WTC11 (cell line): ENCODE results near the gene CYP24A1. TPM values are rescaled to one million over a fixed set of nuclear protein-coding genes. Genes with fewer than 3 reads are reported as not detected.

Experiments used
- ATAC-seq: fragments of 200-7000 bp; cut with Tn5 transposase; 2 replicates; pipeline ENCODE4 v1.10.0; 2021; ENCODE audit warnings: mild to moderate bottlenecking, moderate library complexity
- CTCF ChIA-PET: fragments of 300-600 bp; sonication (Branson Sonifier 250); formaldehyde crosslinking; loops from one replicate; lab custom pipeline; 2021; ENCODE audit warnings: antibody characterized with exemption; lab: Charles Lee
- POLR2A ChIA-PET: fragments of 350-600 bp; sonication (Branson Sonifier 250); formaldehyde crosslinking; loops from one replicate; lab custom pipeline; 2021; ENCODE audit warnings: antibody characterized with exemption; lab: Charles Lee
- DNase-seq: peaks from one replicate; pipeline ENCODE4 v3.0.0; 2021; ENCODE audit warnings: low spot score
- H3K27ac Mint-ChIP-seq: 2 replicates; pipeline ENCODE4 v1.8.0; 2021; ENCODE audit warnings: mixed read lengths
- H3K27me3 Mint-ChIP-seq: 2 replicates; pipeline ENCODE4 v1.8.0; 2021; ENCODE audit warnings: low read depth, mild to moderate bottlenecking, moderate library complexity, mixed read lengths
- H3K36me3 Mint-ChIP-seq: 2 replicates; pipeline ENCODE4 v1.8.0; 2021; ENCODE audit warnings: mixed read lengths
- H3K4me1 Mint-ChIP-seq: 2 replicates; pipeline ENCODE4 v1.8.0; 2022; ENCODE audit warnings: mixed read lengths
- H3K4me3 Mint-ChIP-seq: 2 replicates; pipeline ENCODE4 v1.8.0; 2021; ENCODE audit warnings: mild to moderate bottlenecking, moderate library complexity, mixed read lengths
- H3K9me3 Mint-ChIP-seq: 2 replicates; pipeline ENCODE4 v1.8.0; 2021; ENCODE audit warnings: mixed read lengths
- AFF4 ChIP-seq: sonication (generic); formaldehyde crosslinking; IDR thresholded peaks from 2 replicates; pipeline ENCODE4 v1.8.1; 2023; ENCODE audit warnings: mild to moderate bottlenecking, missing genetic modification reagents, borderline replicate concordance
- ARID4B ChIP-seq: sonication (generic); formaldehyde crosslinking; IDR thresholded peaks from 2 replicates; pipeline ENCODE4 v1.8.0; 2023; ENCODE audit warnings: missing genetic modification reagents, mild to moderate bottlenecking, borderline replicate concordance
- ATF1 ChIP-seq: sonication (generic); formaldehyde crosslinking; IDR thresholded peaks from 2 replicates; pipeline ENCODE4 v1.8.1; 2023; ENCODE audit warnings: mild to moderate bottlenecking, moderate library complexity, missing genetic modification reagents
- CREB1 ChIP-seq: sonication (generic); formaldehyde crosslinking; IDR thresholded peaks from 2 replicates; pipeline ENCODE4 v1.8.0; 2023; ENCODE audit warnings: mild to moderate bottlenecking, missing genetic modification reagents
- CTCF ChIP-seq: fragments of 200-600 bp; IDR thresholded peaks from 2 replicates; pipeline ENCODE4 v1.8.0; 2022; ENCODE audit warnings: antibody characterized with exemption
- E2F4 ChIP-seq: sonication (generic); formaldehyde crosslinking; IDR thresholded peaks from 2 replicates; pipeline ENCODE4 v1.8.1; 2022; ENCODE audit warnings: low read depth, mild to moderate bottlenecking, moderate library complexity, missing genetic modification reagents, borderline replicate concordance
- ELF4 ChIP-seq: sonication (generic); formaldehyde crosslinking; IDR thresholded peaks from 2 replicates; pipeline ENCODE4 v1.8.1; 2022; ENCODE audit warnings: low read depth, mild to moderate bottlenecking, moderate library complexity, missing genetic modification reagents
- EMX1 ChIP-seq: fragments of 250-450 bp; sonication (Bioruptor Pico); IDR thresholded peaks from 2 replicates; pipeline ENCODE4 v1.8.0; 2021; ENCODE audit warnings: mild to moderate bottlenecking
- FOXP4 ChIP-seq: sonication (generic); formaldehyde crosslinking; IDR thresholded peaks from 2 replicates; pipeline ENCODE4 v1.8.0; 2022; ENCODE audit warnings: mild to moderate bottlenecking, missing genetic modification reagents
- HMGA2 ChIP-seq: fragments of 250-450 bp; sonication (Bioruptor Pico); IDR thresholded peaks from 2 replicates; pipeline ENCODE4 v1.4.0; 2021; ENCODE audit warnings: mild to moderate bottlenecking, moderate library complexity
- KAT7 ChIP-seq: sonication (generic); formaldehyde crosslinking; IDR thresholded peaks from 2 replicates; pipeline ENCODE4 v1.8.1; 2023; ENCODE audit warnings: missing genetic modification reagents, mild to moderate bottlenecking, borderline replicate concordance
- MAX ChIP-seq: sonication (generic); formaldehyde crosslinking; IDR thresholded peaks from 2 replicates; pipeline ENCODE4 v1.8.0; 2022; ENCODE audit warnings: mild to moderate bottlenecking, missing genetic modification reagents
- MYBL2 ChIP-seq: sonication (generic); formaldehyde crosslinking; IDR thresholded peaks from 2 replicates; pipeline ENCODE4 v1.8.1; 2023; ENCODE audit warnings: mild to moderate bottlenecking, moderate library complexity, missing genetic modification reagents
- NFATC4 ChIP-seq: fragments of 250-450 bp; sonication (Bioruptor Pico); IDR thresholded peaks from 2 replicates; pipeline ENCODE4 v1.9.0; 2021; ENCODE audit warnings: mild to moderate bottlenecking
- NR2C2 ChIP-seq: sonication (generic); formaldehyde crosslinking; IDR thresholded peaks from 2 replicates; pipeline ENCODE4 v1.8.0; 2022; ENCODE audit warnings: mild to moderate bottlenecking, missing genetic modification reagents
- PREB ChIP-seq: sonication (generic); formaldehyde crosslinking; IDR thresholded peaks from 2 replicates; pipeline ENCODE4 v1.8.1; 2022; ENCODE audit warnings: mild to moderate bottlenecking, missing genetic modification reagents, moderate library complexity, borderline replicate concordance
- SMAD3 ChIP-seq: sonication (generic); formaldehyde crosslinking; IDR thresholded peaks from 2 replicates; pipeline ENCODE4 v1.8.0; 2022; ENCODE audit warnings: missing genetic modification reagents, mild to moderate bottlenecking, borderline replicate concordance
- TCF7 ChIP-seq: sonication (generic); formaldehyde crosslinking; IDR thresholded peaks from 2 replicates; pipeline ENCODE4 v1.8.0; 2022; ENCODE audit warnings: mild to moderate bottlenecking, low read depth, missing genetic modification reagents, moderate library complexity
- ZNF138 ChIP-seq: sonication (generic); formaldehyde crosslinking; conservative IDR thresholded peaks from 2 replicates; pipeline ENCODE4 v1.8.1; 2022; ENCODE audit warnings: mild to moderate bottlenecking, moderate library complexity, missing genetic modification reagents
- ZNF219 ChIP-seq: sonication (generic); formaldehyde crosslinking; IDR thresholded peaks from 2 replicates; pipeline ENCODE4 v1.8.0; 2023; ENCODE audit warnings: missing genetic modification reagents, mild to moderate bottlenecking, borderline replicate concordance
- total RNA-seq: library from RNA; stranded (reverse); gene quantifications from 3 replicates; pipeline ENCODE4 v1.2.3, GENCODE V29; 2021

Gene CYP24A1
- total RNA-seq, 1 experiment from 2014 or later: not detected

- no peak for TF ChIP-seq AFF4 (CRISPR knock-in tag)
- no peak for TF ChIP-seq ARID4B
- TF ChIP-seq ELF4: no peak
- no peak for TF ChIP-seq NR2C2 (CRISPR knock-in tag)
- TF ChIP-seq KAT7 (CRISPR knock-in tag): no peak
- TF ChIP-seq EMX1: no peak
- TF ChIP-seq CREB1 (CRISPR knock-in tag): no peak
- no peak for TF ChIP-seq MAX (CRISPR knock-in tag)
- TF ChIP-seq PREB (CRISPR knock-in tag): no peak
These were observed 57.1 kb downstream of the CYP24A1 start (continued) for GRCh38 chr20:54116550-54117235.

- POLR2A ChIA-PET: no interaction called here
- Mint-ChIP-seq H3K9me3 (no peaks in the 10 kb centered on the region), H3K4me3 (no peak overlapping the region), H3K4me1 (peaks cover 14% of the 10 kb centered on the region), H3K27ac (no peak overlapping the region), H3K36me3 (no peaks in the 10 kb centered on the region), H3K27me3 (no peaks in the 10 kb centered on the region)
- no peak for DNase-seq
- ATAC-seq: no peak
- CTCF ChIA-PET: interaction anchor here (0.7 to 1.8 kb wide), 2 partner anchors 12 to 18 kb away, joined by 3 to 4 read pairs; no protein-coding TSS in a partner anchor
- TF ChIP-seq E2F4 (CRISPR knock-in tag) (no peak), TCF7 (CRISPR knock-in tag) (no peak), ATF1 (CRISPR knock-in tag) (no peak), FOXP4 (CRISPR knock-in tag) (no peak), ZNF219 (CRISPR knock-in tag) (no peak), NFATC4 (CRISPR knock-in tag) (no peak), SMAD3 (CRISPR knock-in tag) (no peak), MYBL2 (no peak), ZNF138 (CRISPR knock-in tag) (no peak), HMGA2 (no peak), CTCF (no peak)
These were observed 58.5 kb downstream of the CYP24A1 start for GRCh38 chr20:54115172-54115854.
